ENCODE data around the gene HDAC9. TPM values are rescaled to one million over a fixed set of nuclear protein-coding genes. Genes with fewer than 3 reads are reported as not detected.
"Not testable (repeated sequence)": the region's sequence is repeated elsewhere in the genome, so short reads cannot be mapped to it uniquely, and the experiment has no call there.

Gene HDAC9
- polyA plus RNA-seq, 3 donors = 41.7 to 51.2 (median 44.2) TPM

GRCh38 chr7:18965657-18966056 is 470.1 kb downstream of the HDAC9 start:
- H3K27ac Mint-ChIP-seq = no peak overlapping the region
- H4K20me1 ChIP-seq (ENCODE audit: insufficient read depth, low read length) = no peaks in the 10 kb centered on the region
- peaks cover 0 to 12% of the 10 kb centered on the region in 2 donors for H3K9me3 ChIP-seq (replicated peaks in 1 of 2; ENCODE audit: control insufficient read depth in 1 of 2, insufficient read depth in 1 of 2, low read length in 2 of 2)
- intact Hi-C loops (cut with micrococcal nuclease) = no loop called here
- no peaks in the 10 kb centered on the region for H3K36me3 Mint-ChIP-seq
- no peak overlapping the region for H2AFZ ChIP-seq (ENCODE audit: insufficient read depth, low read depth, low read length, poor library complexity, severe bottlenecking)
- H3K4me2 ChIP-seq (replicated peaks; ENCODE audit: extremely low read depth, low read length, poor library complexity, severe bottlenecking) = no peak overlapping the region
- peaks cover 0 to 2% (median 0%) of the 10 kb centered on the region in 3 donors for H3K27me3 Mint-ChIP-seq (ENCODE audit: low read depth in 3 of 3)
- peaks cover 2 to 7% (median 5%) of the 10 kb centered on the region in 7 donors for H3K9me3 Mint-ChIP-seq
- no peak for TF ChIP-seq CTCF (IDR thresholded peaks at IDR 0.05)
- no peak for DNase-seq
- H3K4me3 ChIP-seq (replicated peaks in 1 of 3; ENCODE audit: low read depth in 2 of 3, low read length in 3 of 3) = no peak overlapping the region
- H3K27ac ChIP-seq (ENCODE audit: low read depth in 1 of 2, low read length in 2 of 2) = no peak overlapping the region
- H3K9ac ChIP-seq (ENCODE audit: insufficient read depth, low read length, poor library complexity, severe bottlenecking) = no peak overlapping the region
- H3K4me1 Mint-ChIP-seq = no peaks in the 10 kb centered on the region
- WGBS (ENCODE audit: insufficient coverage) = 100% methylated on average over 1 of the region's 3 CpGs
- no peaks in the 10 kb centered on the region for H3K36me3 ChIP-seq (replicated peaks in 1 of 2; ENCODE audit: control insufficient read depth in 1 of 2, insufficient read depth in 2 of 2, low read length in 2 of 2)
- no peak overlapping the region for H3K4me3 Mint-ChIP-seq
- H3K27me3 ChIP-seq (ENCODE audit: control insufficient read depth in 2 of 2, insufficient read depth in 2 of 2, low read length in 2 of 2) = no peaks in the 10 kb centered on the region
- H3K79me2 ChIP-seq (ENCODE audit: insufficient read depth, low read length) = no peaks in the 10 kb centered on the region
- no peaks in the 10 kb centered on the region for H3K4me1 ChIP-seq (ENCODE audit: control insufficient read depth in 1 of 2, insufficient read depth in 2 of 2, low read length in 2 of 2)

- H3K9me3 ChIP-seq (replicated peaks in 1 of 2; ENCODE audit: control insufficient read depth in 1 of 2, insufficient read depth in 1 of 2, low read length in 2 of 2); H3K27me3 ChIP-seq (ENCODE audit: control insufficient read depth in 2 of 2, insufficient read depth in 2 of 2, low read length in 2 of 2); H2AFZ ChIP-seq (ENCODE audit: insufficient read depth, low read depth, low read length, poor library complexity, severe bottlenecking); H3K4me1 ChIP-seq (ENCODE audit: control insufficient read depth in 1 of 2, insufficient read depth in 2 of 2, low read length in 2 of 2); H3K79me2 ChIP-seq (ENCODE audit: insufficient read depth, low read length); DNase-seq; H4K20me1 ChIP-seq (ENCODE audit: insufficient read depth, low read length); H3K9ac ChIP-seq (ENCODE audit: insufficient read depth, low read length, poor library complexity, severe bottlenecking); H3K27ac ChIP-seq (ENCODE audit: low read depth in 1 of 2, low read length in 2 of 2); H3K9me3 Mint-ChIP-seq; intact Hi-C loops (cut with micrococcal nuclease); H3K4me3 ChIP-seq (replicated peaks in 1 of 3; ENCODE audit: low read depth in 2 of 3, low read length in 3 of 3); H3K27ac Mint-ChIP-seq; H3K27me3 Mint-ChIP-seq (ENCODE audit: low read depth in 3 of 3); H3K4me1 Mint-ChIP-seq; H3K4me2 ChIP-seq (replicated peaks; ENCODE audit: extremely low read depth, low read length, poor library complexity, severe bottlenecking); H3K36me3 Mint-ChIP-seq; H3K4me3 Mint-ChIP-seq; H3K36me3 ChIP-seq (replicated peaks in 1 of 2; ENCODE audit: control insufficient read depth in 1 of 2, insufficient read depth in 2 of 2, low read length in 2 of 2): not testable (repeated sequence)
- 88% methylated on average over 5 of the region's 16 CpGs for WGBS (ENCODE audit: insufficient coverage)
These were observed 472.2 kb downstream of the HDAC9 start for GRCh38 chr7:18967755-18968154.
